C4-2B (cell line): Measurements from ENCODE around the gene SIAH3.

Source experiments
- ZFX ChIP-seq: fragments of 450-650 bp; IDR thresholded peaks from 2 replicates; pipeline ENCODE4 v1.6.1; 2017
- TF ChIP-seq, protein P1 (sequence below): fragments of 450-650 bp; conservative IDR thresholded peaks from 2 replicates; pipeline ENCODE4 v1.5.1; 2017; ENCODE audit warnings: mild to moderate bottlenecking

DNA sequence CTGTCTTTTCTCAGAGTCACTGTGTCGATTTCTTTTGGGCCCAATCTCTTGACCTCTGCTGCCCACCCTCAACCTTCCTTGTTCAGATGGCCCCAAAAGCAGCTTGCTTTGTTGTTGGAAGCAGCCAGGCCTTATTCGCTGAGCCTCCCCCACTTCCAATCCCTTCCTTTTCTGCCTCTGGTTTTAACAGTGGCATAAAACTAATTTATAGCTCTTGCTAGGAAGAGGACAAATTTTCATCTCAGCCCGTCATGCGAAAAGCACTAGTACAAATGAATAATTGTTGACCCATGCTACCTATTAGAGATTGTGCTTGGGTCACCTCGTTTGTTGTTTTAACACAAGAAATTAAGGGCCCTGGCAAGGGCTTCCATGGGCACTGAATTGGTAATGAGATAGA lies 51.1 kb downstream of the SIAH3 start:
- TF ChIP-seq, protein P1, sequence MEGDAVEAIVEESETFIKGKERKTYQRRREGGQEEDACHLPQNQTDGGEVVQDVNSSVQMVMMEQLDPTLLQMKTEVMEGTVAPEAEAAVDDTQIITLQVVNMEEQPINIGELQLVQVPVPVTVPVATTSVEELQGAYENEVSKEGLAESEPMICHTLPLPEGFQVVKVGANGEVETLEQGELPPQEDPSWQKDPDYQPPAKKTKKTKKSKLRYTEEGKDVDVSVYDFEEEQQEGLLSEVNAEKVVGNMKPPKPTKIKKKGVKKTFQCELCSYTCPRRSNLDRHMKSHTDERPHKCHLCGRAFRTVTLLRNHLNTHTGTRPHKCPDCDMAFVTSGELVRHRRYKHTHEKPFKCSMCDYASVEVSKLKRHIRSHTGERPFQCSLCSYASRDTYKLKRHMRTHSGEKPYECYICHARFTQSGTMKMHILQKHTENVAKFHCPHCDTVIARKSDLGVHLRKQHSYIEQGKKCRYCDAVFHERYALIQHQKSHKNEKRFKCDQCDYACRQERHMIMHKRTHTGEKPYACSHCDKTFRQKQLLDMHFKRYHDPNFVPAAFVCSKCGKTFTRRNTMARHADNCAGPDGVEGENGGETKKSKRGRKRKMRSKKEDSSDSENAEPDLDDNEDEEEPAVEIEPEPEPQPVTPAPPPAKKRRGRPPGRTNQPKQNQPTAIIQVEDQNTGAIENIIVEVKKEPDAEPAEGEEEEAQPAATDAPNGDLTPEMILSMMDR: no peak
- TF ChIP-seq ZFX: no peak
